OCI-LY3 (cell line): ENCODE measurements around the gene LTBP2.

Experiments
- H2AFZ ChIP-seq: fragments of 200-600, 300-600 bp; shearing (Covaris generic); 2 replicates; pipeline ENCODE4 v1.6.0; 2014; ENCODE audit warnings: antibody characterized with exemption, low read depth, low read length
- H3K27ac ChIP-seq: fragments of 200-600, 300-600 bp; sonication (generic); 2 replicates; pipeline ENCODE4 v1.5.1; 2014; ENCODE audit warnings: mild to moderate bottlenecking, low read length, moderate library complexity, mixed read lengths
- H3K27me3 ChIP-seq: fragments of 200-600, 300-600 bp; sonication (generic); 2 replicates; pipeline ENCODE4 v1.6.1; 2014; ENCODE audit warnings: low read depth, low read length, mixed read lengths
- H3K36me3 ChIP-seq: fragments of 200-600, 300-600 bp; sonication (generic); replicated peaks from 2 replicates; pipeline ENCODE3; 2014; ENCODE audit warnings: low read depth, low read length, mixed read lengths
- H3K4me1 ChIP-seq: fragments of 300-600, 200-600 bp; sonication (generic); 2 replicates; pipeline ENCODE4 v1.6.1; 2014; ENCODE audit warnings: low read length, mixed read lengths
- H3K4me2 ChIP-seq: fragments of 200-600, 300-600 bp; sonication (generic); 2 replicates; pipeline ENCODE4 v1.6.1; 2014; ENCODE audit warnings: low read length, mixed read lengths
- H3K4me3 ChIP-seq: fragments of 300-600, 200-600 bp; sonication (generic); 2 replicates; pipeline ENCODE4 v1.5.1; 2014; ENCODE audit warnings: antibody characterized with exemption, mild to moderate bottlenecking, low read length, moderate library complexity
- H3K79me2 ChIP-seq: fragments of 300-600, 200-600 bp; shearing (Covaris generic); 2 replicates; pipeline ENCODE4 v1.6.1; 2014; ENCODE audit warnings: mild to moderate bottlenecking, low read length, mixed read lengths
- H3K9ac ChIP-seq: fragments of 300-600, 200-600 bp; shearing (Covaris generic); 2 replicates; pipeline ENCODE4 v1.6.0; 2014; ENCODE audit warnings: mild to moderate bottlenecking, low read length, moderate library complexity
- H3K9me3 ChIP-seq: fragments of 200-600, 300-600 bp; shearing (Covaris generic); 2 replicates; pipeline ENCODE4 v1.6.1; 2014; ENCODE audit warnings: low read length, mixed read lengths; ENCODE audit not compliant: insufficient read depth
- H4K20me1 ChIP-seq: fragments of 200-600, 300-600 bp; sonication (generic); 2 replicates; pipeline ENCODE4 v1.6.1; 2016; ENCODE audit warnings: low read length, mixed read lengths; ENCODE audit not compliant: insufficient read depth
- EZH2phosphoT487 ChIP-seq: fragments of 200-600 bp; shearing (Covaris generic); IDR thresholded peaks from 2 replicates; pipeline ENCODE4 v1.6.1; 2018; ENCODE audit warnings: antibody characterized with exemption, mixed run types, low read depth
- TF ChIP-seq, protein P1 (sequence below): fragments of 200-600, 300-600 bp; sonication (generic); IDR thresholded peaks from 2 replicates; pipeline ENCODE4 v1.5.1; 2014; ENCODE audit warnings: antibody characterized with exemption, low read length, low read depth

Gene LTBP2

GRCh38 chr14:74543771-74544438, 68.1 kb downstream of the LTBP2 start:
- no peak overlapping the region for H3K4me2 ChIP-seq
- no peak overlapping the region for H3K27ac ChIP-seq

DNA sequence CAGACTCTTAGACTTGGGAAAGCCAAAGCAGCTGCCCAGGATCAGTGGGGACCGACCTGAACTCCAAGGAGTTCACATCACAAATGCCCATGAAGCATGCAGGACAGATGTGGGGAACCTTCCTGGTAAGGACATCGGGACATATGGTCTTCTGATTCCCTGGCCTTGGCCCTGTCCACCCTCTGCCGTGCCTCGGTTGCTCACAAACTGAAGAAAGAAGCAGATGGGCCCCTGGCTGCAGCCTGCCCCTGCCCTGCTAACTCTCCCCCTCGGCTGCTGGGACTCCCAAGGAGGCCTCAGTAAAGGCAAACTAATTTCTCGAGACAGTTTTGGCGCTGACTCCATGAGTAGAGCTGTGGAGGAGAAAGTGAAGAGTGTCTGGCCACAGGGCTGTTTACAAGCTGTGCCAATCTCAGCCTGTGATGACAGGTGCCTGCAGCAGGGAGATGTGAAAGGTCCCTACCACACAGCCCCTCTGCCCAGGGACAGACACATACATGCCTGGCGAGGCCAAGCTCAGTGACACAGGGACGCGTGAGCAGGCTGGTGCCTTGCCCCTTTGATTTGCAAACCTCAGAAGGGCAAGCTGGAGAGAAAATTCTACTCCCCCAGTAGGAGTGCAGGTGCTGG, 69.9 kb downstream of the LTBP2 start:
- Histone ChIP-seq H2AFZ (no peak overlapping the region), H4K20me1 (no peaks in the 10 kb centered on the region), H3K27me3 (peaks cover 31% of the 10 kb centered on the region), H3K27ac (no peak overlapping the region), H3K4me1 (no peaks in the 10 kb centered on the region), H3K36me3 (no peaks in the 10 kb centered on the region), H3K4me2 (no peak overlapping the region), H3K4me3 (no peak overlapping the region), H3K9ac (no peak overlapping the region), H3K79me2 (no peaks in the 10 kb centered on the region), H3K9me3 (no peaks in the 10 kb centered on the region)
- TF ChIP-seq, protein P1, sequence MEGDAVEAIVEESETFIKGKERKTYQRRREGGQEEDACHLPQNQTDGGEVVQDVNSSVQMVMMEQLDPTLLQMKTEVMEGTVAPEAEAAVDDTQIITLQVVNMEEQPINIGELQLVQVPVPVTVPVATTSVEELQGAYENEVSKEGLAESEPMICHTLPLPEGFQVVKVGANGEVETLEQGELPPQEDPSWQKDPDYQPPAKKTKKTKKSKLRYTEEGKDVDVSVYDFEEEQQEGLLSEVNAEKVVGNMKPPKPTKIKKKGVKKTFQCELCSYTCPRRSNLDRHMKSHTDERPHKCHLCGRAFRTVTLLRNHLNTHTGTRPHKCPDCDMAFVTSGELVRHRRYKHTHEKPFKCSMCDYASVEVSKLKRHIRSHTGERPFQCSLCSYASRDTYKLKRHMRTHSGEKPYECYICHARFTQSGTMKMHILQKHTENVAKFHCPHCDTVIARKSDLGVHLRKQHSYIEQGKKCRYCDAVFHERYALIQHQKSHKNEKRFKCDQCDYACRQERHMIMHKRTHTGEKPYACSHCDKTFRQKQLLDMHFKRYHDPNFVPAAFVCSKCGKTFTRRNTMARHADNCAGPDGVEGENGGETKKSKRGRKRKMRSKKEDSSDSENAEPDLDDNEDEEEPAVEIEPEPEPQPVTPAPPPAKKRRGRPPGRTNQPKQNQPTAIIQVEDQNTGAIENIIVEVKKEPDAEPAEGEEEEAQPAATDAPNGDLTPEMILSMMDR, result no peak
- no peak for TF ChIP-seq EZH2phosphoT487

More at GRCh38 chr14:74543771-74544438, 68.1 kb downstream of the LTBP2 start:
- Histone ChIP-seq H3K9me3 (no peaks in the 10 kb centered on the region), H4K20me1 (no peaks in the 10 kb centered on the region), H3K4me3 (no peak overlapping the region), H3K9ac (no peak overlapping the region), H3K27me3 (peaks cover 36% of the 10 kb centered on the region), H3K79me2 (no peaks in the 10 kb centered on the region), H2AFZ (no peak overlapping the region), H3K4me1 (no peaks in the 10 kb centered on the region), H3K36me3 (no peaks in the 10 kb centered on the region)
- TF ChIP-seq EZH2phosphoT487, result no peak
- TF ChIP-seq, protein P1, result no peak

- Histone ChIP-seq H3K36me3 (no peaks in the 10 kb centered on the region), H3K9me3 (no peaks in the 10 kb centered on the region), H3K4me3 (no peak overlapping the region), H3K27me3 (peaks cover 31% of the 10 kb centered on the region), H4K20me1 (no peaks in the 10 kb centered on the region), H3K9ac (no peak overlapping the region), H3K4me1 (no peaks in the 10 kb centered on the region), H2AFZ (no peak overlapping the region), H3K4me2 (no peak overlapping the region), H3K79me2 (no peaks in the 10 kb centered on the region), H3K27ac (no peak overlapping the region)
- TF ChIP-seq, protein P1, result no peak
- no peak for TF ChIP-seq EZH2phosphoT487
Measured at GRCh38 chr14:74541225-74541624, 70.8 kb downstream of the LTBP2 start.

GRCh38 chr14:74539503-74539902, 72.5 kb downstream of the LTBP2 start:
- H3K36me3 ChIP-seq, result no peaks in the 10 kb centered on the region
- no peak overlapping the region for H3K27ac ChIP-seq
- no peak for TF ChIP-seq EZH2phosphoT487
- TF ChIP-seq, protein P1, result no peak

More at GRCh38 chr14:74539503-74539902, 72.5 kb downstream of the LTBP2 start:
- no peak overlapping the region for H3K9ac ChIP-seq
- no peak overlapping the region for H2AFZ ChIP-seq
- no peaks in the 10 kb centered on the region for H3K4me1 ChIP-seq
- no peaks in the 10 kb centered on the region for H3K9me3 ChIP-seq
- no peak overlapping the region for H3K4me2 ChIP-seq
- H3K27me3 ChIP-seq, result peaks cover 16% of the 10 kb centered on the region
- no peaks in the 10 kb centered on the region for H3K79me2 ChIP-seq
- no peaks in the 10 kb centered on the region for H4K20me1 ChIP-seq
- no peak overlapping the region for H3K4me3 ChIP-seq
